ENCODE results near the gene FBXO28. TPM values are rescaled to one million over a fixed set of nuclear protein-coding genes. Genes with fewer than 3 reads are reported as not detected.

The FBXO28 gene
- total and polyA plus RNA-seq, 9 donors, result 12.4 to 20.0 (median 15.9) TPM

GRCh38 chr1:224137518-224137917, 23.6 kb downstream of the FBXO28 start:
- no peak overlapping the region for H3K27ac ChIP-seq (ENCODE audit: low read length)
- H3K27me3 ChIP-seq (ENCODE audit: control insufficient read depth, insufficient read depth, low read length), result no peaks in the 10 kb centered on the region
- no peak overlapping the region for H3K4me3 ChIP-seq (ENCODE audit: low read length)
- H3K36me3 ChIP-seq (ENCODE audit: control insufficient read depth, insufficient read depth, low read length), result peaks cover 3% of the 10 kb centered on the region
- no peaks in the 10 kb centered on the region for H3K4me1 ChIP-seq (ENCODE audit: control insufficient read depth, insufficient read depth, low read length)
- no peaks in the 10 kb centered on the region for H3K9me3 ChIP-seq (replicated peaks; ENCODE audit: control insufficient read depth, low read depth, low read length)
- DNase-seq, result no peak

DNA sequence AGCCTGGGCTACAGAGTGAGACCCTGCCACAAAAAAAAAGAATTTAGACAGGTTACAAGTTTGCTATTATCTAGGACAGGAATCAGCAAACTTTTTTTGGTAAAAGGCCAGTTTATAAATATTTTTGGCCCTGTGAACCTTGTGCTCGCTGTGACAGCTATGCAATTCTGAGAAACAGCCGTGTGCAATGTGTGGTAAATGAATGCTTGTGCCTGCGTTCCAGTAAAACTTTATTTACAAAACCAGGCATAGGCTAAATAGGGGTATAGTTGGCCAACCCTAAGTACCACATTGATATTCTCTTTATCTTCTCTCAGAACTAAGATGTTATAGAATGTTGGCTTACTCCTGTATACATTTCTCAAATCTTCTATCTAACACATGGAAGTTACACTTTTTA, 24.3 kb downstream of the FBXO28 start:
- no peaks in the 10 kb centered on the region for H3K4me1 ChIP-seq (ENCODE audit: control insufficient read depth, insufficient read depth, low read length)
- peaks cover 3% of the 10 kb centered on the region for H3K36me3 ChIP-seq (ENCODE audit: control insufficient read depth, insufficient read depth, low read length)
- no peak overlapping the region for H3K4me3 ChIP-seq (ENCODE audit: low read length)
- H3K9me3 ChIP-seq (replicated peaks; ENCODE audit: control insufficient read depth, low read depth, low read length), result no peaks in the 10 kb centered on the region
- H3K27me3 ChIP-seq (ENCODE audit: control insufficient read depth, insufficient read depth, low read length), result no peaks in the 10 kb centered on the region
- no peak overlapping the region for H3K27ac ChIP-seq (ENCODE audit: low read length)
- no peak for DNase-seq
- WGBS (ENCODE audit: insufficient coverage), result no CpG with 5 or more reads among the region's 3 CpGs

- Histone ChIP-seq H3K9me3 (replicated peaks; ENCODE audit: control insufficient read depth, low read depth, low read length) (no peaks in the 10 kb centered on the region), H3K4me3 (ENCODE audit: low read length) (no peak overlapping the region), H3K36me3 (ENCODE audit: control insufficient read depth, insufficient read depth, low read length) (peaks cover 9% of the 10 kb centered on the region), H3K27me3 (ENCODE audit: control insufficient read depth, insufficient read depth, low read length) (no peaks in the 10 kb centered on the region), H3K27ac (ENCODE audit: low read length) (no peak overlapping the region), H3K4me1 (ENCODE audit: control insufficient read depth, insufficient read depth, low read length) (no peaks in the 10 kb centered on the region)
- DNase-seq, result no peak
- 94% methylated on average over 2 of the region's 3 CpGs for WGBS (ENCODE audit: insufficient coverage)
These were observed 27.8 kb downstream of the FBXO28 start for GRCh38 chr1:224141693-224142092.

GRCh38 chr1:224149709-224150108, 35.8 kb downstream of the FBXO28 start:
- 75% methylated on average over 1 of the region's 1 CpG for WGBS (ENCODE audit: insufficient coverage)
- Histone ChIP-seq H3K9me3 (replicated peaks; ENCODE audit: control insufficient read depth, low read depth, low read length) (no peaks in the 10 kb centered on the region), H3K27me3 (ENCODE audit: control insufficient read depth, insufficient read depth, low read length) (no peaks in the 10 kb centered on the region), H3K36me3 (ENCODE audit: control insufficient read depth, insufficient read depth, low read length) (peaks cover 9% of the 10 kb centered on the region), H3K4me1 (ENCODE audit: control insufficient read depth, insufficient read depth, low read length) (no peaks in the 10 kb centered on the region), H3K27ac (ENCODE audit: low read length) (no peak overlapping the region), H3K4me3 (ENCODE audit: low read length) (no peak overlapping the region)
- no peak for DNase-seq

DNA sequence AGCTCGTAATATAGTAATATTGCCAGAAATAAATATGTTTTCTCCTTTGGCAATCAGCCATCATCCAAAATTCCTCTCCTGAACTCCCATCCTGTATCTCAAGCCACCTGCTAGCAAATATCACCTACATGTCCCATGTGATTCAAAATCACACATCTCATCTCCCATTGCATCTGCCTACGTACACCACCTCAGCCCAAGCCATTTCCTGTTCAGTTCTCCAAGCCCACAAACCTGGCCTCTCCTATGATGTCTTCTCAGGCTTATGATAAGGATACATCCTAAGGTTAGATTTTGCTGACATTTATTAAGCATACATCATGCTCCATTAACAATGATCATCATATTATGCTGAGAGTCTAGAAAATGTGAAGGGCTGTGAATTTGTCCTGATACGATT, 37.2 kb downstream of the FBXO28 start:
- 100% methylated on average over 1 of the region's 3 CpGs for WGBS (ENCODE audit: insufficient coverage)
- Histone ChIP-seq H3K9me3 (replicated peaks; ENCODE audit: control insufficient read depth, low read depth, low read length) (no peaks in the 10 kb centered on the region), H3K4me3 (ENCODE audit: low read length) (no peak overlapping the region), H3K36me3 (ENCODE audit: control insufficient read depth, insufficient read depth, low read length) (peaks cover 13% of the 10 kb centered on the region), H3K4me1 (ENCODE audit: control insufficient read depth, insufficient read depth, low read length) (no peaks in the 10 kb centered on the region), H3K27me3 (ENCODE audit: control insufficient read depth, insufficient read depth, low read length) (no peaks in the 10 kb centered on the region), H3K27ac (ENCODE audit: low read length) (no peak overlapping the region)
- DNase-seq, result no peak

GRCh38 chr1:224157316-224157715, 43.4 kb downstream of the FBXO28 start:
- Histone ChIP-seq H3K4me1 (ENCODE audit: control insufficient read depth, insufficient read depth, low read length) (no peaks in the 10 kb centered on the region), H3K4me3 (ENCODE audit: low read length) (no peak overlapping the region), H3K36me3 (ENCODE audit: control insufficient read depth, insufficient read depth, low read length) (peaks cover 23% of the 10 kb centered on the region), H3K27me3 (ENCODE audit: control insufficient read depth, insufficient read depth, low read length) (no peaks in the 10 kb centered on the region), H3K27ac (ENCODE audit: low read length) (no peak overlapping the region), H3K9me3 (replicated peaks; ENCODE audit: control insufficient read depth, low read depth, low read length) (no peaks in the 10 kb centered on the region)
- WGBS (ENCODE audit: insufficient coverage), result 81% methylated on average over 11 of the region's 11 CpGs
- DNase-seq, result no peak

GRCh38 chr1:224159541-224159940, 45.6 kb downstream of the FBXO28 start:
- no peak for DNase-seq
- Histone ChIP-seq H3K9me3 (replicated peaks; ENCODE audit: control insufficient read depth, low read depth, low read length) (no peaks in the 10 kb centered on the region), H3K4me3 (ENCODE audit: low read length) (no peak overlapping the region), H3K4me1 (ENCODE audit: control insufficient read depth, insufficient read depth, low read length) (no peaks in the 10 kb centered on the region), H3K27ac (ENCODE audit: low read length) (no peak overlapping the region), H3K36me3 (ENCODE audit: control insufficient read depth, insufficient read depth, low read length) (peaks cover 18% of the 10 kb centered on the region), H3K27me3 (ENCODE audit: control insufficient read depth, insufficient read depth, low read length) (no peaks in the 10 kb centered on the region)
- WGBS (ENCODE audit: insufficient coverage), result no CpG with 5 or more reads among the region's 6 CpGs

DNA sequence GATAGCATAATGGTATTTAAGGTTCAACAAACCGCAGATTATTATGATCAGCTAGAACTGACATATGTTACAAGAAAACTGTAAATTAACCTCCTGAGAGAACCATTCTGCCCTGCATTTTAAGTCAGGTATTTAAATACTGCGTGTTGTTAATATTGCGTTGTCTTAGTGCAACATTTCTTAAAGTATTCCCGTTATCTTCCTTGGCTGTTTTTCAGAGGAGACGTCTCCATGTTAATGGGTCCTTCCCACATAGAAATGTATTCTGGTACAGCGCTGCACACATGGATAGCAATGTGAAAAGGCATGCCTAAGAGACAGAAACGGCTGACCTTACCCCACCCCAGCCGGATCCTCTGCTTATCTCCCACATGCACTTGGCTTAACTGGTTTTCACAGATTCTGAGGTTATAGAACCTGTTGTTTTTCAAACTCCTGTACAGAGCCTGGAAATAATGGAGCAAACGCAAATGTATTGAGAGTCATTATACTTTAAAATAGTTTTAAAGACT, 46.3 kb downstream of the FBXO28 start:
- DNase-seq, result no peak
- Histone ChIP-seq H3K9me3 (replicated peaks; ENCODE audit: control insufficient read depth, low read depth, low read length) (no peaks in the 10 kb centered on the region), H3K27me3 (ENCODE audit: control insufficient read depth, insufficient read depth, low read length) (no peaks in the 10 kb centered on the region), H3K36me3 (ENCODE audit: control insufficient read depth, insufficient read depth, low read length) (peaks cover 18% of the 10 kb centered on the region), H3K27ac (ENCODE audit: low read length) (no peak overlapping the region), H3K4me3 (ENCODE audit: low read length) (no peak overlapping the region), H3K4me1 (ENCODE audit: control insufficient read depth, insufficient read depth, low read length) (no peaks in the 10 kb centered on the region)
- WGBS (ENCODE audit: insufficient coverage), result 93% methylated on average over 5 of the region's 9 CpGs

DNA sequence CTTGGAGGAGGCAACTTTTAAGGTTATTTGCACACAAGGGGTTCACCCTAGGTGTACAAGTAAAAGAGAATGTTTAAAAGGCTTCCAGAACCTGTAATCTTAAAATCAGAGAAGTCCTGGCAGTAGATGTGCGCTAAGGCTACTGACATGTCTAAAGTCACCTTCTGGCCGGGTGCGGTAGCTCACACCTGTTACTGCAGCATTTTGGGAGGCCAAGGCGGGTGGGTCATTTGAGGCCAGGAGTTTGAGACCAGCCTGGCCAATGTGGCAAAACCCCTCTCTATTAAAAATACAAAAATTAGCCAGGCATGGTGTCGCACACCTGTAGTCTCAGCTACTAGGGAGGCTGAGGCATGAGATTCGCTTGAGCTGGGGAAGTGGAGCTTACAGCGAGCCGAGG, 48.9 kb downstream of the FBXO28 start:
- Histone ChIP-seq H3K9me3 (replicated peaks; ENCODE audit: control insufficient read depth, low read depth, low read length) (no peaks in the 10 kb centered on the region), H3K27ac (ENCODE audit: low read length) (no peak overlapping the region)
- WGBS (ENCODE audit: insufficient coverage), result 91% methylated on average over 5 of the region's 8 CpGs

DNA sequence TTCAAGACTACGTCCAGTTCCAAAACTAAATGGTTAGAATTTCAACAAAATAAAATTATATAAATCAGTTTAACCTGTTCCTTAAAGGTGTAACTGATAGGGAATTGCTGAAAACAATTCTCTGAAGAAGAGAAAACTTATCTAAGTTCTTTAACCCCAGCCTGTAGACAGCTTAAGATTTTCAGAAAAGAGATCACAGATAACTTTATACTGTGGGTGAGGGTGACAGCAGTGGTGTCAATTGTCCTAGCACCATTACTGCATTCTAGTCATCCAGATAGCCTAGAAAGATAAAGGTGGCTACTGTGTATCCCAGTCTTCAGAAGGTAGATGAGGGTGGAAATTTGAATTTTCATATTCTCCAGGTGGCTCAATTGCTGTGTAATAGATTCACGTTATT, 49.4 kb downstream of the FBXO28 start:
- Histone ChIP-seq H3K36me3 (ENCODE audit: control insufficient read depth, insufficient read depth, low read length) (peaks cover 5% of the 10 kb centered on the region), H3K4me3 (ENCODE audit: low read length) (no peak overlapping the region)
- WGBS (ENCODE audit: insufficient coverage), result no CpG with 5 or more reads among the region's 2 CpGs

More for the DNA sequence above, 48.9 kb downstream of the FBXO28 start:
- no peak for DNase-seq
- Histone ChIP-seq H3K4me1 (ENCODE audit: control insufficient read depth, insufficient read depth, low read length) (no peaks in the 10 kb centered on the region), H3K27me3 (ENCODE audit: control insufficient read depth, insufficient read depth, low read length) (no peaks in the 10 kb centered on the region), H3K4me3 (ENCODE audit: low read length) (no peak overlapping the region), H3K36me3 (ENCODE audit: control insufficient read depth, insufficient read depth, low read length) (peaks cover 5% of the 10 kb centered on the region)

GRCh38 chr1:224168859-224169380, 55.0 kb downstream of the FBXO28 start:
- no peaks in the 10 kb centered on the region for H3K9me3 ChIP-seq (replicated peaks; ENCODE audit: control insufficient read depth, low read depth, low read length)
- H3K4me1 ChIP-seq (ENCODE audit: control insufficient read depth, insufficient read depth, low read length), result peaks cover 2% of the 10 kb centered on the region
- H3K27me3 ChIP-seq (ENCODE audit: control insufficient read depth, insufficient read depth, low read length), result no peaks in the 10 kb centered on the region
- 27% methylated on average over 2 of the region's 5 CpGs for WGBS (ENCODE audit: insufficient coverage)
- no peak overlapping the region for H3K4me3 ChIP-seq (ENCODE audit: low read length)
- no peaks in the 10 kb centered on the region for H3K36me3 ChIP-seq (ENCODE audit: control insufficient read depth, insufficient read depth, low read length)
- H3K27ac ChIP-seq (ENCODE audit: low read length), result no peak overlapping the region
- peak; percentile 87 for DNase-seq

More for the DNA sequence above, 49.4 kb downstream of the FBXO28 start:
- H3K27me3 ChIP-seq (ENCODE audit: control insufficient read depth, insufficient read depth, low read length), result no peaks in the 10 kb centered on the region
- no peak for DNase-seq
- no peak overlapping the region for H3K27ac ChIP-seq (ENCODE audit: low read length)
- no peaks in the 10 kb centered on the region for H3K4me1 ChIP-seq (ENCODE audit: control insufficient read depth, insufficient read depth, low read length)
- no peaks in the 10 kb centered on the region for H3K9me3 ChIP-seq (replicated peaks; ENCODE audit: control insufficient read depth, low read depth, low read length)
